ENCODE results near the gene PRKN. TPM values are rescaled to one million over a fixed set of nuclear protein-coding genes. Genes with fewer than 3 reads are reported as not detected.
A peak's percentile ranks its signal among the peaks of the same experiment; 100 is the strongest.

PRKN gene
- polyA plus RNA-seq, 1 donor from 2014 or later: 1.2 TPM

- no peaks in the 10 kb centered on the region for H3K36me3 ChIP-seq (ENCODE audit: insufficient read depth, low read length)
- no peaks in the 10 kb centered on the region for H4K20me1 ChIP-seq (ENCODE audit: insufficient read depth)
- no peaks in the 10 kb centered on the region for H3K9me3 ChIP-seq (ENCODE audit: low read length)
- H3K27me3 ChIP-seq (ENCODE audit: insufficient read depth, low read depth, low read length): no peaks in the 10 kb centered on the region
- H2AFZ ChIP-seq (ENCODE audit: low read depth, low read length): no peak overlapping the region
- H3K79me2 ChIP-seq (replicated peaks; ENCODE audit: insufficient read depth, low read length): no peaks in the 10 kb centered on the region
- H3K4me2 ChIP-seq (ENCODE audit: low read length): no peak overlapping the region
- TF ChIP-seq RAD21 (conservative IDR thresholded peaks at IDR 0.05) (no peak), MXI1 (conservative IDR thresholded peaks at IDR 0.05; ENCODE audit: poor library complexity, severe bottlenecking) (no peak), EP300 (conservative IDR thresholded peaks at IDR 0.05; ENCODE audit: poor library complexity, severe bottlenecking) (no peak), EZH2 (IDR thresholded peaks at IDR 0.05; ENCODE audit: borderline replicate concordance, insufficient read depth, low read length, poor library complexity, severe bottlenecking) (no peak), POLR2AphosphoS5 (IDR thresholded peaks at IDR 0.05) (no peak), CTCF (IDR thresholded peaks at IDR 0.05; ENCODE audit: poor library complexity, severe bottlenecking) (no peak), TAF1 (IDR thresholded peaks at IDR 0.05; ENCODE audit: low read depth) (no peak), REST (IDR thresholded peaks at IDR 0.05; ENCODE audit: borderline replicate concordance) (no peak)
- no peak overlapping the region for H3K4me3 ChIP-seq (ENCODE audit: low read length)
- H3K9me2 ChIP-seq (ENCODE audit: insufficient read depth, low read length): no peaks in the 10 kb centered on the region
- no peak overlapping the region for H3K27ac ChIP-seq (ENCODE audit: low read length)
- H3F3A ChIP-seq (ENCODE audit: insufficient read depth, low read length, poor library complexity, severe bottlenecking): no peaks in the 10 kb centered on the region
- H3K9ac ChIP-seq (ENCODE audit: low read length): no peak overlapping the region
These were observed 26.2 kb upstream of the PRKN start for GRCh38 chr6:162753775-162754174.

GRCh38 chr6:162751211-162751859 lies 23.8 kb upstream of the PRKN start:
- Histone ChIP-seq H2AFZ (ENCODE audit: low read depth, low read length) (no peak overlapping the region), H3K27ac (ENCODE audit: low read length) (peak overlapping the region; percentile 28), H3K9ac (ENCODE audit: low read length) (no peak overlapping the region), H3K79me2 (replicated peaks; ENCODE audit: insufficient read depth, low read length) (no peaks in the 10 kb centered on the region), H3K4me2 (ENCODE audit: low read length) (no peak overlapping the region), H3F3A (ENCODE audit: insufficient read depth, low read length, poor library complexity, severe bottlenecking) (no peaks in the 10 kb centered on the region), H3K4me3 (ENCODE audit: low read length) (no peak overlapping the region), H3K9me3 (ENCODE audit: low read length) (no peaks in the 10 kb centered on the region), H4K20me1 (ENCODE audit: insufficient read depth) (no peaks in the 10 kb centered on the region), H3K9me2 (ENCODE audit: insufficient read depth, low read length) (no peaks in the 10 kb centered on the region), H3K27me3 (ENCODE audit: insufficient read depth, low read depth, low read length) (no peaks in the 10 kb centered on the region), H3K36me3 (ENCODE audit: insufficient read depth, low read length) (no peaks in the 10 kb centered on the region)
- TF ChIP-seq EP300 (conservative IDR thresholded peaks at IDR 0.05; ENCODE audit: poor library complexity, severe bottlenecking) (no peak), RAD21 (conservative IDR thresholded peaks at IDR 0.05) (no peak), SMC3 (conservative IDR thresholded peaks at IDR 0.05; ENCODE audit: poor library complexity) (no peak), CTCF (IDR thresholded peaks at IDR 0.05; ENCODE audit: poor library complexity, severe bottlenecking) (no peak), POLR2AphosphoS5 (IDR thresholded peaks at IDR 0.05) (no peak), MXI1 (conservative IDR thresholded peaks at IDR 0.05; ENCODE audit: poor library complexity, severe bottlenecking) (no peak)

Measured in neural cell (in vitro differentiated cells).